ENCODE data around the gene IL3.

Gene IL3

GRCh38 chr5:132060501-132061161 lies at the start of gene IL3:
IL3 (plus strand) TSS chr5:132060655; CDS start chr5:132060707, 52 bp downstream.
- no peak for DNase-seq (ENCODE audit: low read depth in 1 of 2, low spot score in 1 of 2)

GRCh38 chr5:132010989-132011621 lies 49.4 kb upstream of the IL3 start:
- no peak for DNase-seq (ENCODE audit: low read depth in 1 of 2, low spot score in 1 of 2)

- no peak for DNase-seq (ENCODE audit: low read depth in 1 of 2, low spot score in 1 of 2)
These were observed 48.7 kb upstream of the IL3 start, which contains the start of gene ACSL6 for GRCh38 chr5:132011622-132012343. ACSL6 (minus strand) TSS chr5:132011658; CDS start chr5:132011553, 105 bp downstream.

- no peak for DNase-seq (ENCODE audit: low read depth in 1 of 2, low spot score in 1 of 2)
These were observed 48.0 kb upstream of the IL3 start for GRCh38 chr5:132012371-132013005.

GRCh38 chr5:132013006-132013689 lies 47.3 kb upstream of the IL3 start:
- no peak for DNase-seq (ENCODE audit: low read depth in 1 of 2, low spot score in 1 of 2)

- no peak for DNase-seq (ENCODE audit: low read depth in 1 of 2, low spot score in 1 of 2)
These were observed 46.7 kb upstream of the IL3 start for GRCh38 chr5:132013711-132014110.

- no peak for DNase-seq (ENCODE audit: low read depth in 1 of 2, low spot score in 1 of 2)
These were observed 43.7 kb upstream of the IL3 start for GRCh38 chr5:132016721-132017250.

- DNase-seq (ENCODE audit: low read depth in 1 of 2, low spot score in 1 of 2), result no peak
These were observed 43.1 kb upstream of the IL3 start for GRCh38 chr5:132017316-132017715.

GRCh38 chr5:132017738-132018625 lies 42.5 kb upstream of the IL3 start:
- DNase-seq (ENCODE audit: low read depth in 1 of 2, low spot score in 1 of 2), result no peak

GRCh38 chr5:132019337-132019736 lies 41.1 kb upstream of the IL3 start:
- DNase-seq (ENCODE audit: low read depth in 1 of 2, low spot score in 1 of 2), result no peak

GRCh38 chr5:132019857-132020555 lies 40.4 kb upstream of the IL3 start:
- DNase-seq (ENCODE audit: low read depth in 1 of 2, low spot score in 1 of 2), result peak in 1 of 2 donors; percentile 77

GRCh38 chr5:132020568-132021339 lies 39.7 kb upstream of the IL3 start:
- DNase-seq (ENCODE audit: low read depth in 1 of 2, low spot score in 1 of 2), result no peak

GRCh38 chr5:132021654-132022053 lies 38.8 kb upstream of the IL3 start:
- no peak for DNase-seq (ENCODE audit: low read depth in 1 of 2, low spot score in 1 of 2)

GRCh38 chr5:132022737-132023136 lies 37.7 kb upstream of the IL3 start:
- peak in 1 of 2 donors; percentile 47 for DNase-seq (ENCODE audit: low read depth in 1 of 2, low spot score in 1 of 2)

GRCh38 chr5:132023258-132024116 lies 37.0 kb upstream of the IL3 start:
- no peak for DNase-seq (ENCODE audit: low read depth in 1 of 2, low spot score in 1 of 2)

- DNase-seq (ENCODE audit: low read depth in 1 of 2, low spot score in 1 of 2), result no peak
These were observed 36.4 kb upstream of the IL3 start for GRCh38 chr5:132024117-132024435.

GRCh38 chr5:132024789-132025402 lies 35.6 kb upstream of the IL3 start:
- no peak for DNase-seq (ENCODE audit: low read depth in 1 of 2, low spot score in 1 of 2)

Data from activated CD4-positive, alpha-beta T cell treated with anti-CD3 and anti-CD28 coated beads, Interleukin-2, amount 50 U/mL, for 24 hours (primary cell).